NCI-H774 (cell line): ENCODE results near the gene CLNK.

Experiments
- DNase-seq: peaks from one replicate; lab custom pipeline; 2025; lab: John Stamatoyannopoulos, UW

Gene CLNK

DNA sequence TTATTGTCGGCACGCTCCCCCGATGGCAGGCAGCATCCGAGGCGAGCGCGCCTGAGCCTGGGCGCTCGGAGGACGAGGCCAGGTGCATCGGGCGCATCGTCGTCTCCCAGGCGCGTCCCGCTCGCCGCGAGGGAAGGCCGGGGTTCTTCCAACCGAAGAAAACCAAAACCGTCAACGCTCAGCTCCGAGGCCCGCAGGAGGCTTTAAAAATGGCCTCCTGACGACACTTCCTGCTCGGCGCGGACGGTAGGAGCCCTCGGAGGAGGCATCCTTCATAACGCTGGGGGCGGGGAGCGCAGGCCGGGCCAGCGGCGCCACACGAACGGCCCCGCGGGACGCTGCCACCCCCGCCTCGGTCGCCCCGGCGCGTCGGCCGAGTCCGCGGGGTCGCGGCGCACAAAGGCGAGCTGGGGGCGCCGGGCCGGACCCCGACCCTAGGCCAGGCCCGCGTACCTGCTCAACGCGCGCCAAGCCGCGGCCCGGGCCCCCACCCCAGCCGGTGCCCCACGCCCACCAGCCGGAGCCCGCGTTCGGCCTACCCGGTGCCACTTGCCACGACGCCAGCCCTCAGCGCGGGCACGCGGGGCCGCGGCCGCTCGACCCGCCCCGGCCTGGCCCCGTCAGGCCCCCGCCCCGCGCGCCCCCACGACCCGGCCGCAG lies 227.8 kb downstream of the CLNK start:
- DNase-seq, result peak; percentile 64

DNA sequence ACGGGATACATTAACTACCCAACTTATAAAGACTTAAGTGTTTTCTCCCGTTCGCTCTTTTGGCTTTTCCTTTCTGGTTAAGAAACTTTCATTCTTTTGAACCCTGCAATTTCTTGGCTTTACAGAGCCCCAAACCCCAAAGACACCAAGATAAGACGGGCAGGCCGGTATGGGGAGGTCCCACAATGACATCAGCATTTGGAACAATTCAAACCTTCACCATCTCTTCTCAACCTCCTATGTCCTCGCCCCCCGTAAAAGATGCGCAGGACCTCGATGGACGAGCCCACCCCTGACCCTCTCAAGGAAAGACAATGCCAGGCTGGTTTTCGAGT lies 228.3 kb downstream of the CLNK start:
- no peak for DNase-seq

DNA sequence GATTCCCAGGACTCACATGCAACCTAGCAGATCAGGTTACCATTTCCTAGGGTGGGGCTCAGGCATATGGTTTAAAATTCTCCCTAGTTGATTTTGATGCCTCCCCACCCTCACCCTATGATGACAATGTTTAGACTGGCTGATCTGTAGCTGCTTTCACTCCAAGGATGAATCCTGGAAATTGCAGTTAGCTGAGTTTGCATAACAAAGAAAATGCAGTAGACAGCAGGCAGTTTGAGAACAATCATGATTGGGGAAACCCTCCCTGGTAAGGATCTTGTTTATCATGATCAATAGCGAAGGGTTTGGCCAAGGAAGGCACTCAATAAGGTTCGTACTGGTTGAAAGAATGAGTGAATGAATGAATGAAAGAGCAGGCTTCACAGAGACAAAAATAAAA lies 229.4 kb downstream of the CLNK start:
- DNase-seq, result no peak

DNA sequence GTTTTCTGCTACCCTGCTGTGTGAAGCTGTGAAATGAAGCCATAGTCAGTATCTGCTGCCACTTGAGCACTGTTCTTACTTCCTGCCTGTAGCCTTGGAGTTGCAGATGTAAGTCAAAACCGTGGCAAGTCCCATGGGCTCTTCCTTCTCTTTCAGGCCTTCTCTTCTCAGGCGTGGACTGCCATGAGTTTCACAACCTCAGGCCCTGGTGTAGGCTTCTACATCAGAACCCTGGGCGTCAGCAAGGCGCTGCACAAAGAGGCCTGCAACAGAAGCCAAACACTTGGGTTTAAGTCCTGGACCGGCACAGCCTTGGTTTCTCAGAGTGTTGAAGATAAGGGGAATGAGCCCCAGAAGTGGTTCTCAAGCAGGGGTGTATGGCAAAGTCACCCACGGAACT lies 229.8 kb downstream of the CLNK start:
- DNase-seq, result no peak

- no peak for DNase-seq
These were observed 230.4 kb downstream of the CLNK start for GRCh38 chr4:10454121-10454520.

GRCh38 chr4:10448991-10449390 lies 235.6 kb downstream of the CLNK start:
- no peak for DNase-seq

- DNase-seq, result no peak
These were observed 241.6 kb downstream of the CLNK start for GRCh38 chr4:10442976-10443375.

DNA sequence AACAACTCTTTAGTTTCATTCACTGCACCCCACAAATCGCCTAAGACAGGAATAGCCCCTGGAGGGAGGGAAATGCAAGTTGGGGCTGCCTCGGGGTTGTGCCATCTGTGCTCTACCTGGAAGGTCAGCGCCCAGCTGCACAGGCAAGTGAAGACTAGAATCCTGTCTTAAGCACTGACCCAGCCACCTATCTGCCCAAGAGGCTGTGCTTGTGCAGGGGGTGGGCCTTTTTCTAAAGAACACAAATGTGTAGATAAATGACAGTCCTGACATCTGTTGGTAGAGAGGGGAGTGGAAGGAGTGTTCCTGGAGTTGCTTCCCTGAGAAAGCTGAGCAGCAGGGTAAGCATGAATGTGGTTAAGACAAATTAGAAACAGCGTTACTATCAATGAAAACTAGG lies 243.1 kb downstream of the CLNK start:
- no peak for DNase-seq

DNA sequence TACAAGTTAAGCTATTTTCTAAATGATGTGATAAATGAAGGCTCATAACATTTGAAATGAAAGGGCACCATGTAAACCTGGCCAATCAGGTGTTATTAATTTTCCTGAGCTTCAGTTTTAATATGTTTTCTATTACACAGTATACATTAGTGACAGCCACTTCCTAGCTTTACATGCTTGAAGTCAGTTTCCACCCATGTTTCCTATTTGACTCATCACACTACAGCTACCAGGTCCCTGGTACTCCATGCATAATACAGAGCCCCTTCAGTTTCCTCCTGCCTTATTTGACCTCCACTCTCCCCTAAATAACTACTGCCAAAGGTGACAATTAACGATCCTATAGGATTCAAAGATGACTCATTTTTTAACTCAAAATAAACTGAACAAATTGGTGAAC lies 245.6 kb downstream of the CLNK start:
- no peak for DNase-seq

DNA sequence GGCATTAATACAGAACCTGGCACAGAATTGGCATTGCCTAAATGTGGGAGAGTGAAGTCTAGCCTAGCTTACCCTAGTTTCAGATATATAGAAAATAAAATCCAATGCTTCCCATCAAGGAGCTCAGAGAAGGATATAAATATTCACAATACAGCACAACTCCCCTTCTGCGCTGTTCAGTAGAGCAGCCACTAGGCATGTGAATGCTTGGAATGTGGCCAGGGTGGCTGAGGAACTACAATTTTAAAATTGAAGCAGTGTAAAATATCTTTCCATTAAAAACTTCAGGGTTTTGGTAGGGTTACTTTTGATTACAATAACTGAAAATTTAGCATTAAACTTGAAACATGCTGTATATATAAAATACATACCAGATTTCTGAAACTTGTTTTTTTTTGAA lies 246.8 kb downstream of the CLNK start:
- DNase-seq, result no peak
